HepG2 (cell line): Measurements from ENCODE around the gene NIPSNAP3A. TPM values are rescaled to one million over a fixed set of nuclear protein-coding genes. Genes with fewer than 3 reads are reported as not detected.

Experiments used
- ATAD3A ChIP-seq: sonication (generic); formaldehyde crosslinking; IDR thresholded peaks from 2 replicates; pipeline ENCODE4 v1.4.0; 2020; ENCODE audit warnings: missing genetic modification reagents
- ATF7-NPFF ChIP-seq: sonication (generic); formaldehyde crosslinking; IDR thresholded peaks from 2 replicates; pipeline ENCODE4 v1.8.1; 2023; ENCODE audit warnings: mild to moderate bottlenecking, low read depth, missing genetic modification reagents, moderate library complexity
- BCL6 ChIP-seq: IDR thresholded peaks from 2 replicates; pipeline ENCODE4 v1.6.1; 2016; ENCODE audit warnings: missing genetic modification reagents, missing compliant biosample characterization
- ETV6 ChIP-seq: sonication (generic); formaldehyde crosslinking; conservative IDR thresholded peaks from 2 replicates; pipeline ENCODE4 v1.4.0; 2020; ENCODE audit warnings: missing genetic modification reagents
- FOXP1 ChIP-seq, 2 experiments: fragments of 450-650 bp in 1 of 2; IDR thresholded peaks; 2 replicates each; pipeline ENCODE4 v1.6.1; 2017 to 2018; ENCODE audit warnings: antibody characterized with exemption in 1 of 2
- HIC2 ChIP-seq: sonication (generic); formaldehyde crosslinking; IDR thresholded peaks from 2 replicates; pipeline ENCODE4 v1.9.0; 2022; ENCODE audit warnings: low read depth, missing genetic modification reagents
- IRX3 ChIP-seq: sonication (generic); formaldehyde crosslinking; IDR thresholded peaks from 2 replicates; pipeline ENCODE4 v1.8.1; 2023; ENCODE audit warnings: mild to moderate bottlenecking, low read depth, missing genetic modification reagents, borderline replicate concordance
- MTA1 ChIP-seq: sonication (generic); formaldehyde crosslinking; IDR thresholded peaks from 2 replicates; pipeline ENCODE4 v1.4.0; 2020; ENCODE audit warnings: missing genetic modification reagents, mild to moderate bottlenecking, borderline replicate concordance
- NFE2L2 ChIP-seq: fragments of 150-350 bp; IDR thresholded peaks from 2 replicates; pipeline ENCODE4 v1.6.1; 2014; ENCODE audit warnings: low read length
- PHF8 ChIP-seq: sonication (generic); formaldehyde crosslinking; IDR thresholded peaks from 2 replicates; pipeline ENCODE4 v1.5.0; 2020; ENCODE audit warnings: missing genetic modification reagents
- PLSCR1 ChIP-seq: sonication (generic); formaldehyde crosslinking; IDR thresholded peaks from 2 replicates; pipeline ENCODE4 v1.5.0; 2020; ENCODE audit warnings: missing genetic modification reagents, mild to moderate bottlenecking, borderline replicate concordance
- REPIN1 ChIP-seq: sonication (generic); formaldehyde crosslinking; IDR thresholded peaks from 2 replicates; pipeline ENCODE4 v1.8.0; 2022; ENCODE audit warnings: missing genetic modification reagents, low read depth, mild to moderate bottlenecking, borderline replicate concordance
- RFX5 ChIP-seq: IDR thresholded peaks from 2 replicates; pipeline ENCODE4 v1.6.1; 2011; ENCODE audit warnings: low read depth, low read length, improper control_type of control experiment
- SOX5 ChIP-seq: IDR thresholded peaks from 2 replicates; pipeline ENCODE4 v1.6.1; 2016; ENCODE audit warnings: borderline replicate concordance
- TAF15 ChIP-seq: fragments of 200-400 bp; formaldehyde crosslinking; IDR thresholded peaks from one replicate; pipeline ENCODE4 v1.6.1; 2018; ENCODE audit warnings: mild to moderate bottlenecking, low read depth, low read length; ENCODE audit not compliant: poor library complexity, severe bottlenecking
- ZBTB3 ChIP-seq: sonication (generic); formaldehyde crosslinking; IDR thresholded peaks from 2 replicates; pipeline ENCODE4 v1.4.0; 2020; ENCODE audit warnings: low read depth, mild to moderate bottlenecking, moderate library complexity, missing genetic modification reagents, borderline replicate concordance
- ZFP62 ChIP-seq: sonication (generic); formaldehyde crosslinking; IDR thresholded peaks from 2 replicates; pipeline ENCODE4 v1.4.0; 2020; ENCODE audit warnings: missing genetic modification reagents
- ZFP91 ChIP-seq: sonication (generic); formaldehyde crosslinking; IDR thresholded peaks from 2 replicates; pipeline ENCODE4 v1.9.0; 2022; ENCODE audit warnings: missing genetic modification reagents, mild to moderate bottlenecking, borderline replicate concordance
- ZNF180 ChIP-seq: sonication (generic); formaldehyde crosslinking; IDR thresholded peaks from 2 replicates; pipeline ENCODE4 v1.4.0; 2020; ENCODE audit warnings: low read depth, missing genetic modification reagents, borderline replicate concordance
- ZNF264 ChIP-seq: sonication (generic); formaldehyde crosslinking; IDR thresholded peaks from 2 replicates; pipeline ENCODE4 v1.4.0; 2020; ENCODE audit warnings: missing genetic modification reagents
- ZNF33A ChIP-seq: sonication (generic); formaldehyde crosslinking; IDR thresholded peaks from 2 replicates; pipeline ENCODE4 v1.5.1; 2020; ENCODE audit warnings: missing genetic modification reagents, mild to moderate bottlenecking, moderate library complexity, borderline replicate concordance
- ZNF589 ChIP-seq: sonication (generic); formaldehyde crosslinking; conservative IDR thresholded peaks from 2 replicates; pipeline ENCODE4 v1.8.0; 2022; ENCODE audit warnings: mild to moderate bottlenecking, moderate library complexity, missing genetic modification reagents
- ZNF777 ChIP-seq: sonication (generic); formaldehyde crosslinking; IDR thresholded peaks from 2 replicates; pipeline ENCODE4 v1.4.0; 2020; ENCODE audit warnings: missing genetic modification reagents
- ZSCAN31 ChIP-seq: sonication (generic); formaldehyde crosslinking; IDR thresholded peaks from 2 replicates; pipeline ENCODE4 v1.5.0; 2020; ENCODE audit warnings: low read depth, mild to moderate bottlenecking, missing genetic modification reagents
- ZZZ3 ChIP-seq: sonication (generic); formaldehyde crosslinking; IDR thresholded peaks from 2 replicates; pipeline ENCODE4 v1.4.0; 2020; ENCODE audit warnings: missing genetic modification reagents, mild to moderate bottlenecking, borderline replicate concordance
- polyA plus RNA-seq, 8 experiments: library from polyadenylated mRNA; depleted of rRNA in 3 of 8; stranded (reverse) in 7 of 8; unstranded in 1 of 8; fragments of >200 nt; fragmentation: Illumina TruSeq in 4 of 8; extraction: Trizol in 4 of 8; gene quantifications; 2 replicates each; pipeline versions ENCODE4 v1.2.1 to v1.2.3, GENCODE V29; 2011 to 2016; ENCODE audit warnings: low read depth in 4 of 8, missing spikeins in 1 of 8, mixed read lengths in 1 of 8; ENCODE audit not compliant: insufficient read depth in 1 of 8
- total RNA-seq, 5 experiments: library from RNA; depleted of rRNA; stranded (reverse); fragments of >200 nt; fragmentation: Illumina TruSeq; extraction: Trizol; gene quantifications; 2 replicates each; pipeline ENCODE4 v1.2.3, GENCODE V29; 2016; ENCODE audit warnings: low read depth in 1 of 5

NIPSNAP3A gene
- total and polyA plus RNA-seq, 2 of the 13 experiments (the other 11 are each of a cell fraction or from before 2014, with no cell fraction given): 13.7 to 14.6 TPM

GRCh38 chr9:104747565-104748358 lies at the start of gene NIPSNAP3A (continued):
- TF ChIP-seq ZFP91 (CRISPR knock-in tag) (peak; percentile 81; the same call in 1 of the 2 replicates), TAF15 (no peak), ZBTB3 (CRISPR knock-in tag) (0 out of 2 replicates have a peak, but pooled peaks have one; percentile 58), ATF7-NPFF (CRISPR knock-in tag) (peak; percentile 86), ETV6 (CRISPR knock-in tag) (0 out of 2 replicates have a peak, but pooled peaks have one; percentile 51), NFE2L2 (no peak), IRX3 (CRISPR knock-in tag) (no peak), PHF8 (peak; percentile 89), ZFP62 (CRISPR knock-in tag) (no peak), MTA1 (peak; percentile 73; the same call in 1 of the 2 replicates), REPIN1 (CRISPR knock-in tag) (peak; percentile 47; the same call in 1 of the 2 replicates), PLSCR1 (CRISPR knock-in tag) (no peak), ZZZ3 (CRISPR knock-in tag) (no peak), HIC2 (no peak), ZNF180 (CRISPR knock-in tag) (no peak), ZNF33A (CRISPR knock-in tag) (0 out of 2 replicates have a peak, but pooled peaks have one; percentile 44), FOXP1 (IDR thresholded peaks at IDR 0.05) (no peak), FOXP1 (CRISPR knock-in tag; IDR thresholded peaks at IDR 0.05) (no peak), ATAD3A (CRISPR knock-in tag) (no peak), ZNF589 (no peak), ZNF264 (CRISPR knock-in tag) (no peak), BCL6 (CRISPR knock-in tag) (0 out of 2 replicates have a peak, but pooled peaks have one; percentile 12), ZNF777 (CRISPR knock-in tag) (peak; percentile 95), ZSCAN31 (CRISPR knock-in tag) (no peak), SOX5 (CRISPR knock-in tag) (no peak; the same call in 1 of the 2 replicates), RFX5 (no peak)
